ENCODE results near the gene DOCK6.

DNA sequence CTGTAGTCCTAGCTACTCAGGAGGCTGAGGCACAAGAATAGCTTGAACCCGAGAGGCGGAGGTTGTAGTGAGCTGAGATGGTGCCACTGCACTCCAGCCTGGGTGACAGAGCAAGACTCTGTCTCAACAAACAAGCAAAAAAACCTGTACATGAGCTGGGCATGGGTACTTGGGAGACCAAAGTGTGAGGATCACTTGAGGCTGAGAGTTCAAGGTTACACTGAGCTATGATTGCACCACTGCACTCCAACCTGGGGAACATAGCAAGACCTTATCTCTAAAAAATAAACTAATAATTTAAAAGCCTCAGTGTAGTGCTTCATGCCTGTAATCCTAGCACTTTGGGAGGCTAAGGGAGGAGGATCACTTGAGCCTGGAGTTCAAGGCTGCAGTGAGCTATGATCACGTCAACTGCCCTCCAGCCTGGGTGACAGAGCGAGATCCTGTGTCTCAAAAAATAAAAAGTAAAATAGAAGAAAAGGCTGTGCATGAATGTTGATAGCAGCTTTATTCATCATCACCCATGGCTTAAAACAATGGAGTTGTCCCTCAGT lies 12.3 kb upstream of the DOCK6 start:
- TF ChIP-seq CTCF (IDR thresholded peaks at IDR 0.05; ENCODE audit: low read length) (no peak), EZH2 (optimal IDR thresholded peaks at IDR 0.05; ENCODE audit: low read depth, low read length) (no peak)

All from MM.1S (cell line).